Measurements from ENCODE around the gene CHTOP. TPM values are rescaled to one million over a fixed set of nuclear protein-coding genes. Genes with fewer than 3 reads are reported as not detected.

Gene CHTOP
- total and polyA plus RNA-seq, 2 of the 13 experiments (the other 11 are each of a cell fraction or from before 2014, with no cell fraction given): 38.0 to 51.9 TPM

DNA sequence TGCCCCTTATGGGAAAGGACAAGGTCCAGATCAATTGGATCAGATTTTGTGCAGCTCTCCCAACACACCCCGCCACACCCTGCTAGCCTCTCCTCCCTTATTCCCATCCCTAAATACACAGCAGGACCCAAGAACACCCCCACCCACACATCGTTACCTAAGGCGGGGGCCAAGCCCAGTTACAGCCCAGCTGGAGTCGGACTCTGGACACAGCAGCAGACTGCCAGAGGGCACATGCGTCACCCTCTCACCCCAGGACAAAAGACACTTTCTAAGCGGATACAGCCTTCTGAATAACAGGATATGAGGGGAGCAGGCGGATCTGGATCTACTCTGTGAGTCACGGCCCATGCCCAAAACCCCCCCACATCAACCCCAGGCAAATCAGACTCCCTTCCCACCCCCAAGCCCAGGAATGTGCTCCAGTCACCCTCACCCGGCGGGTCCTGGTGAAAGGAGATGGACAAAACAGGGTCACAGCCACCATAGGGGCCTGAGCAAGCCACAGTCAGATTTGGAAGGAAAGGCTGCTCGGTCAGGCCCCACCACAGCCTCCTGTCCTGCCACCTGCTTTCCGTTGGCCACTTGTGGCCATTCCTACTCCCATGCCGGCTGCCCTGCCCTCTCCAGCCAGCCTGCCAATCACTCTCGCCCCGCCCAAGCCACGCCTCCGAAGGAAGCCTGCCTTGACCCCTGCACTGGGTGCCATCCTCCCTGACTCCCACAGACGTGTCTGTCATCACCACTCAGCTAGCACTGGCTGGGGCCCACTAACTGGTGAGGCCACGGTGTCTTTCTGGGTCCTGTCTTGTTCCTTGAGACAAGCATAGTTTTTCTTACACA, 24.9 kb upstream of the CHTOP start:
- Histone ChIP-seq H2AFZ (ENCODE audit: low read length) (no peak overlapping the region), H3K27me3 (ENCODE audit: control insufficient read depth in 1 of 2, insufficient read depth in 2 of 2, low read length in 2 of 2) (no peaks in the 10 kb centered on the region; a peak in 1 of 5 replicates), H3K4me2 (ENCODE audit: low read depth, low read length) (peak overlapping the region; percentile 98), H4K20me1 (ENCODE audit: insufficient read depth, low read length) (no peaks in the 10 kb centered on the region), H3K4me1 (ENCODE audit: insufficient read depth, low read length) (peaks cover 61% of the 10 kb centered on the region), H3K9ac (ENCODE audit: insufficient read depth, low read depth, low read length) (peak overlapping the region; percentile 87), H3K4me3 (replicated peaks in 1 of 3; ENCODE audit: insufficient read depth in 1 of 3, low read depth in 2 of 3, low read length in 3 of 3) (peak overlapping the region; percentile 62 to 83 (median 64)), H3K9me3 (ENCODE audit: low read length) (no peaks in the 10 kb centered on the region), H3K79me2 (ENCODE audit: insufficient read depth, low read length) (peaks cover 13% of the 10 kb centered on the region), H3K36me3 (replicated peaks in 1 of 2; ENCODE audit: control insufficient read depth in 1 of 2, insufficient read depth in 2 of 2, low read length in 2 of 2) (no peaks in the 10 kb centered on the region; a peak in 1 of 5 replicates), H3K27ac (ENCODE audit: extremely low read length, insufficient read depth, low read length) (peak overlapping the region; percentile 99)
- POLR2A ChIA-PET: interaction anchor here (0.7 to 12.2 kb wide), 14 partner anchors 7 to 382 kb away, joined by 3 to 390 read pairs (median 6); partner anchors contain the start of genes CHTOP, RPS27, S100A1 and S100A13
- in situ Hi-C loops (cut with HindIII; ENCODE audit: extremely low pct_ligation_motif_present, low pct_unique_long_range_greater_than_20kb) (no loop called here), intact Hi-C loops (cut with micrococcal nuclease; ENCODE audit: unreplicated experiment) (loop anchor here (2.0 kb wide), 1 partner anchor 18 kb away; the partner anchor contains the start of gene S100A13)
- BruUV-seq (replicated peaks): TSS peak; percentile 91
- FAIRE-seq (peak; percentile 80), ATAC-seq (peak; percentile 82), DNase-seq (ENCODE audit: low spot score) (peak; percentile 96)
- WGBS (ENCODE audit: low lambda C conversion rate): 0% methylated on average over 12 of the region's 19 CpGs
- CTCF ChIA-PET (ENCODE audit: low intra/inter-chr PET ratio, low total read pairs): no interaction called here
- TF ChIP-seq, protein P1, sequence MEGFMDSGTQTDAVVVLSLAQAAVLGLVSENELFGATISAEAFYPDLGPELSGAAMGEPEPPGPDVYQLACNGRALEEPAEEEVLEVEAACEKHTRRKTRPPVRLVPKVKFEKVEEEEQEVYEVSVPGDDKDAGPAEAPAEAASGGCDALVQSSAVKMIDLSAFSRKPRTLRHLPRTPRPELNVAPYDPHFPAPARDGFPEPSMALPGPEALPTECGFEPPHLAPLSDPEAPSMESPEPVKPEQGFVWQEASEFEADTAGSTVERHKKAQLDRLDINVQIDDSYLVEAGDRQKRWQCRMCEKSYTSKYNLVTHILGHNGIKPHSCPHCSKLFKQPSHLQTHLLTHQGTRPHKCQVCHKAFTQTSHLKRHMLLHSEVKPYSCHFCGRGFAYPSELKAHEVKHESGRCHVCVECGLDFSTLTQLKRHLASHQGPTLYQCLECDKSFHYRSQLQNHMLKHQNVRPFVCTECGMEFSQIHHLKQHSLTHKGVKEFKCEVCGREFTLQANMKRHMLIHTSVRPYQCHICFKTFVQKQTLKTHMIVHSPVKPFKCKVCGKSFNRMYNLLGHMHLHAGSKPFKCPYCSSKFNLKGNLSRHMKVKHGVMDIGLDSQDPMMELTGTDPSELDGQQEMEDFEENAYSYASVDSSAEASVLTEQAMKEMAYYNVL (CRISPR knock-in tag; IDR thresholded peaks at IDR 0.05; ENCODE audit: borderline replicate concordance): peak; percentile 45; the same call in 1 of the 2 replicates
- TF ChIP-seq CEBPG (CRISPR knock-in tag; IDR thresholded peaks at IDR 0.05): 0 out of 2 replicates have a peak, but pooled peaks have one; percentile 32
- no peak for TF ChIP-seq HHEX (CRISPR knock-in tag; IDR thresholded peaks at IDR 0.05)
- TF ChIP-seq, protein P2, sequence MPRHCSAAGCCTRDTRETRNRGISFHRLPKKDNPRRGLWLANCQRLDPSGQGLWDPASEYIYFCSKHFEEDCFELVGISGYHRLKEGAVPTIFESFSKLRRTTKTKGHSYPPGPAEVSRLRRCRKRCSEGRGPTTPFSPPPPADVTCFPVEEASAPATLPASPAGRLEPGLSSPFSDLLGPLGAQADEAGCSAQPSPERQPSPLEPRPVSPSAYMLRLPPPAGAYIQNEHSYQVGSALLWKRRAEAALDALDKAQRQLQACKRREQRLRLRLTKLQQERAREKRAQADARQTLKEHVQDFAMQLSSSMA (CRISPR knock-in tag; IDR thresholded peaks at IDR 0.05): no peak
- TF ChIP-seq, protein P3, sequence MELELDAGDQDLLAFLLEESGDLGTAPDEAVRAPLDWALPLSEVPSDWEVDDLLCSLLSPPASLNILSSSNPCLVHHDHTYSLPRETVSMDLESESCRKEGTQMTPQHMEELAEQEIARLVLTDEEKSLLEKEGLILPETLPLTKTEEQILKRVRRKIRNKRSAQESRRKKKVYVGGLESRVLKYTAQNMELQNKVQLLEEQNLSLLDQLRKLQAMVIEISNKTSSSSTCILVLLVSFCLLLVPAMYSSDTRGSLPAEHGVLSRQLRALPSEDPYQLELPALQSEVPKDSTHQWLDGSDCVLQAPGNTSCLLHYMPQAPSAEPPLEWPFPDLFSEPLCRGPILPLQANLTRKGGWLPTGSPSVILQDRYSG (CRISPR knock-in tag; IDR thresholded peaks at IDR 0.05): no peak
- TF ChIP-seq PHF5A (CRISPR knock-in tag; IDR thresholded peaks at IDR 0.05; ENCODE audit: low read depth, unreplicated experiment): no peak
- peak; percentile 54; the same call in 1 of the 2 replicates for TF ChIP-seq ZKSCAN5 (CRISPR knock-in tag; IDR thresholded peaks at IDR 0.05)
- TF ChIP-seq SMARCC2 (IDR thresholded peaks at IDR 0.05): no peak
- TF ChIP-seq ZNF788 (CRISPR knock-in tag; IDR thresholded peaks at IDR 0.05; ENCODE audit: borderline replicate concordance): peak; percentile 40; the same call in 1 of the 2 replicates
- no peak for TF ChIP-seq IKZF1 (IDR thresholded peaks at IDR 0.05)
- TF ChIP-seq, protein P4, sequence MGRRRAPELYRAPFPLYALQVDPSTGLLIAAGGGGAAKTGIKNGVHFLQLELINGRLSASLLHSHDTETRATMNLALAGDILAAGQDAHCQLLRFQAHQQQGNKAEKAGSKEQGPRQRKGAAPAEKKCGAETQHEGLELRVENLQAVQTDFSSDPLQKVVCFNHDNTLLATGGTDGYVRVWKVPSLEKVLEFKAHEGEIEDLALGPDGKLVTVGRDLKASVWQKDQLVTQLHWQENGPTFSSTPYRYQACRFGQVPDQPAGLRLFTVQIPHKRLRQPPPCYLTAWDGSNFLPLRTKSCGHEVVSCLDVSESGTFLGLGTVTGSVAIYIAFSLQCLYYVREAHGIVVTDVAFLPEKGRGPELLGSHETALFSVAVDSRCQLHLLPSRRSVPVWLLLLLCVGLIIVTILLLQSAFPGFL (CRISPR knock-in tag; IDR thresholded peaks at IDR 0.05): no peak
- TF ChIP-seq PTBP1 (IDR thresholded peaks at IDR 0.05; ENCODE audit: low read depth, low read length, poor library complexity, severe bottlenecking): no peak
- 0 out of 2 replicates have a peak, but pooled peaks have one; percentile 47 for TF ChIP-seq SIN3A (IDR thresholded peaks at IDR 0.05; ENCODE audit: borderline replicate concordance, low read depth, low read length)

Measured in HepG2 (cell line).